GM18867 (cell line): ENCODE data around the gene PPP1R13L.
A peak's percentile ranks its signal among the peaks of the same experiment; 100 is the strongest.
"Not testable (repeated sequence)": the region's sequence is repeated elsewhere in the genome, so short reads cannot be mapped to it uniquely, and the experiment has no call there.

Experiments used
- ATAC-seq: cut with Tn5 transposase; IDR thresholded peaks from one replicate; pipeline ENCODE4 v1.9.1; 2021; ENCODE audit warnings: mild to moderate bottlenecking, moderate library complexity; ENCODE audit not compliant: unreplicated experiment

PPP1R13L gene

GRCh38 chr19:45404557-45405434 lies at the start of gene PPP1R13L:
PPP1R13L (minus strand) TSS chr19:45405069; CDS start chr19:45398318, 6,751 bp downstream.
- no peak for ATAC-seq

GRCh38 chr19:45451850-45452387 lies 47.0 kb upstream of the PPP1R13L start:
- no peak for ATAC-seq

- ATAC-seq, result peak; percentile 19
These were observed 46.4 kb upstream of the PPP1R13L start for GRCh38 chr19:45451131-45451849.

GRCh38 chr19:45450012-45450333 lies 45.1 kb upstream of the PPP1R13L start:
- peak; percentile 3 for ATAC-seq

GRCh38 chr19:45448887-45449299 lies 44.0 kb upstream of the PPP1R13L start:
- ATAC-seq, result no peak

- no peak for ATAC-seq
These were observed 43.5 kb upstream of the PPP1R13L start for GRCh38 chr19:45448425-45448756.

- ATAC-seq, result no peak
These were observed 42.1 kb upstream of the PPP1R13L start for GRCh38 chr19:45446944-45447343.

- ATAC-seq, result no peak
These were observed 41.4 kb upstream of the PPP1R13L start for GRCh38 chr19:45446295-45446694.

GRCh38 chr19:45445139-45445538 lies 40.3 kb upstream of the PPP1R13L start:
- no peak for ATAC-seq

GRCh38 chr19:45444318-45445041 lies 39.6 kb upstream of the PPP1R13L start:
- ATAC-seq, result peak; percentile 43

GRCh38 chr19:45443462-45444317 lies 38.8 kb upstream of the PPP1R13L start:
- ATAC-seq, result no peak

- ATAC-seq, result no peak
These were observed 38.1 kb upstream of the PPP1R13L start for GRCh38 chr19:45442778-45443461.

GRCh38 chr19:45442408-45442777 lies 37.5 kb upstream of the PPP1R13L start:
- no peak for ATAC-seq

- ATAC-seq, result no peak
These were observed 36.2 kb upstream of the PPP1R13L start for GRCh38 chr19:45440873-45441654.

- no peak for ATAC-seq
These were observed 35.4 kb upstream of the PPP1R13L start for GRCh38 chr19:45440259-45440638.

- peak; percentile 62 for ATAC-seq
These were observed 34.8 kb upstream of the PPP1R13L start for GRCh38 chr19:45439569-45440258.

GRCh38 chr19:45439190-45439568 lies 34.3 kb upstream of the PPP1R13L start:
- no peak for ATAC-seq

- no peak for ATAC-seq
These were observed 32.5 kb upstream of the PPP1R13L start for GRCh38 chr19:45437328-45437727.

- not testable (repeated sequence) for ATAC-seq
These were observed 27.7 kb upstream of the PPP1R13L start for GRCh38 chr19:45432543-45432942.
